Retina (tissue), 1 donor: Measurements from ENCODE around the gene SPATC1L.

Experiments
- DNase-seq: peaks from one replicate; pipeline ENCODE4 v3.0.0-alpha.2; 2016

SPATC1L gene

GRCh38 chr21:46160907-46161632, 23.2 kb downstream of the SPATC1L start:
- DNase-seq = no peak

GRCh38 chr21:46160657-46160906, 23.7 kb downstream of the SPATC1L start:
- DNase-seq = no peak

- no peak for DNase-seq
Measured at GRCh38 chr21:46159841-46160656, 24.2 kb downstream of the SPATC1L start.

GRCh38 chr21:46159390-46159789, 24.9 kb downstream of the SPATC1L start:
- DNase-seq = no peak

- DNase-seq = no peak
Measured at GRCh38 chr21:46158666-46159300, 25.5 kb downstream of the SPATC1L start.

GRCh38 chr21:46157987-46158451, 26.2 kb downstream of the SPATC1L start:
- no peak for DNase-seq

- DNase-seq = no peak
Measured at GRCh38 chr21:46157396-46157986, 26.8 kb downstream of the SPATC1L start.

GRCh38 chr21:46156678-46157077, 27.6 kb downstream of the SPATC1L start:
- no peak for DNase-seq

- DNase-seq = no peak
Measured at GRCh38 chr21:46156378-46156645, 27.9 kb downstream of the SPATC1L start.

GRCh38 chr21:46155514-46156377, 28.5 kb downstream of the SPATC1L start, which contains the start of gene FTCD:
Gene FTCD (minus strand): TSS chr21:46155579. CDS start chr21:46155523, 56 bp downstream.
- DNase-seq = no peak

- DNase-seq = no peak
Measured at GRCh38 chr21:46154955-46155513, 29.2 kb downstream of the SPATC1L start.

GRCh38 chr21:46154155-46154954, 29.9 kb downstream of the SPATC1L start:
- no peak for DNase-seq

- DNase-seq = peak; percentile 82
Measured at GRCh38 chr21:46153247-46154154, 30.8 kb downstream of the SPATC1L start.

GRCh38 chr21:46152927-46153246, 31.4 kb downstream of the SPATC1L start:
- no peak for DNase-seq

GRCh38 chr21:46151989-46152926, 32.0 kb downstream of the SPATC1L start:
- DNase-seq = no peak

- DNase-seq = no peak
Measured at GRCh38 chr21:46151261-46151988, 32.8 kb downstream of the SPATC1L start.

- no peak for DNase-seq
Measured at GRCh38 chr21:46150491-46151121, 33.7 kb downstream of the SPATC1L start.

GRCh38 chr21:46150073-46150472, 34.2 kb downstream of the SPATC1L start:
- no peak for DNase-seq
